Left renal pelvis (tissue), 4 donors: ENCODE data around the gene NUCB1. TPM values are rescaled to one million over a fixed set of nuclear protein-coding genes. Genes with fewer than 3 reads are reported as not detected.

Source experiments
- DNase-seq, 4 donors: peaks; one replicate each; pipeline ENCODE4 v3.0.0-alpha.2; 2013; ENCODE audit warnings: low read depth in 4 of 4, low spot score in 3 of 4
- polyA plus RNA-seq, 4 donors: library from polyadenylated mRNA; unstranded; fragments of 120-200 nt; gene quantifications; one replicate each; pipeline ENCODE4 v1.2.1, GENCODE V29; 2013; ENCODE audit not compliant: insufficient read length in 4 of 4

NUCB1 gene
- polyA plus RNA-seq, 4 donors = 223 to 314 (median 261) TPM

GRCh38 chr19:48970923-48971395 is 70.8 kb downstream of the NUCB1 start:
- no peak for DNase-seq

Other genes starting within 250 kb of the NUCB1 start
- 1 to 10 TPM in 2 of 4 donors, under 1 TPM in 2; 0.83 to 1.9 (median 1.2) TPM for gene NTN5, start 227.3 kb upstream of the NUCB1 start, polyA plus RNA-seq
- gene FUT2, start 204.3 kb upstream of the NUCB1 start, polyA plus RNA-seq = 1 to 10 TPM; 1.3 to 4.5 (median 2.5) TPM
- 10 to 100 TPM in 1 of 4 donors, 1 to 10 TPM in 3; 4.5 to 13.3 (median 8.5) TPM for gene MAMSTR, start 180.6 kb upstream of the NUCB1 start, polyA plus RNA-seq
- gene RASIP1, start 159.7 kb upstream of the NUCB1 start, polyA plus RNA-seq = 10 to 100 TPM; 11.5 to 17.3 (median 13.1) TPM
- gene IZUMO1, start 153.4 kb upstream of the NUCB1 start, polyA plus RNA-seq = under 1 TPM; 0.08 to 0.53 (median 0.37) TPM
- gene FUT1, start 147.7 kb upstream of the NUCB1 start, polyA plus RNA-seq = 1 to 10 TPM in 3 of 4 donors, under 1 TPM in 1; 0.67 to 3.5 (median 3.2) TPM
- not detected for gene FGF21, start 144.8 kb upstream of the NUCB1 start, polyA plus RNA-seq
- gene BCAT2, start 89.3 kb upstream of the NUCB1 start, polyA plus RNA-seq = 10 to 100 TPM; 19.5 to 58.6 (median 32.0) TPM
- gene HSD17B14, start 63.8 kb upstream of the NUCB1 start, polyA plus RNA-seq = 10 to 100 TPM in 3 of 4 donors, 1 to 10 TPM in 1; 8.3 to 38.2 (median 26.3) TPM
- 10 to 100 TPM; 19.8 to 60.5 (median 27.7) TPM for gene PLEKHA4, start 31.7 kb upstream of the NUCB1 start, polyA plus RNA-seq
- gene PPP1R15A, start 27.9 kb upstream of the NUCB1 start, polyA plus RNA-seq = 100 to 1,000 TPM in 1 of 4 donors, 10 to 100 TPM in 3; 30.6 to 343 (median 32.6) TPM
- gene TULP2, start 1.6 kb upstream of the NUCB1 start, polyA plus RNA-seq = 1 to 10 TPM in 3 of 4 donors, under 1 TPM in 1; 0.60 to 1.5 (median 1.3) TPM
- gene DHDH, start 33.4 kb downstream of the NUCB1 start, polyA plus RNA-seq = 1 to 10 TPM; 1.6 to 8.0 (median 6.5) TPM
- gene BAX, start 54.6 kb downstream of the NUCB1 start, polyA plus RNA-seq = 10 to 100 TPM; 49.6 to 83.8 (median 71.4) TPM
- 1,000 to 10,000 TPM; 1,558 to 2,525 (median 2,184) TPM for gene FTL, start 65.0 kb downstream of the NUCB1 start, polyA plus RNA-seq
- gene GYS1, start 93.0 kb downstream of the NUCB1 start, polyA plus RNA-seq = 10 to 100 TPM; 24.0 to 50.7 (median 39.6) TPM
- gene RUVBL2, start 93.6 kb downstream of the NUCB1 start, polyA plus RNA-seq = 10 to 100 TPM; 51.0 to 91.7 (median 79.3) TPM
- under 1 TPM in 1 of 4 donors, not detected in 3; 0.47 TPM for gene LHB, start 116.8 kb downstream of the NUCB1 start, polyA plus RNA-seq
- under 1 TPM in 1 of 4 donors, not detected in 3; 0.26 TPM for gene CGB3, start 124.0 kb downstream of the NUCB1 start, polyA plus RNA-seq
- under 1 TPM in 1 of 4 donors, not detected in 3; 0.35 TPM for gene CGB2, start 131.6 kb downstream of the NUCB1 start, polyA plus RNA-seq
- not detected for gene CGB1, start 136.6 kb downstream of the NUCB1 start, polyA plus RNA-seq
- gene CGB5, start 143.5 kb downstream of the NUCB1 start, polyA plus RNA-seq = under 1 TPM in 1 of 4 donors, not detected in 3; 0.18 TPM
- under 1 TPM in 2 of 4 donors, not detected in 2; 0.18 to 0.22 TPM for gene CGB8, start 148.8 kb downstream of the NUCB1 start, polyA plus RNA-seq
- 1 to 10 TPM in 3 of 4 donors, under 1 TPM in 1; 0.69 to 1.7 (median 1.2) TPM for gene CGB7, start 157.4 kb downstream of the NUCB1 start, polyA plus RNA-seq
- 1 to 10 TPM; 3.2 to 5.9 (median 4.7) TPM for gene NTF4, start 164.5 kb downstream of the NUCB1 start, polyA plus RNA-seq
- under 1 TPM in 3 of 4 donors, not detected in 1; 0.04 to 0.11 (median 0.05) TPM for gene KCNA7, start 172.4 kb downstream of the NUCB1 start, polyA plus RNA-seq
- gene SNRNP70, start 185.1 kb downstream of the NUCB1 start, polyA plus RNA-seq = 100 to 1,000 TPM; 254 to 427 (median 319) TPM
- 10 to 100 TPM in 1 of 4 donors, 1 to 10 TPM in 3; 6.4 to 13.3 (median 6.8) TPM for gene LIN7B, start 214.1 kb downstream of the NUCB1 start, polyA plus RNA-seq
- gene C19orf73, start 218.8 kb downstream of the NUCB1 start, polyA plus RNA-seq = 1 to 10 TPM in 2 of 4 donors, under 1 TPM in 2; 0.31 to 1.0 (median 0.70) TPM
- gene PPFIA3, start 219.2 kb downstream of the NUCB1 start, polyA plus RNA-seq = 1 to 10 TPM; 5.0 to 8.3 (median 6.7) TPM